Activated T-cell treated with anti-CD3 and anti-CD28 coated beads for 1 hour (primary cell): ENCODE measurements around the gene TCEANC2.

Experiments used
- DNase-seq: peaks from one replicate; pipeline ENCODE4 v3.0.0-alpha.2; 2020; ENCODE audit warnings: low read depth

TCEANC2 gene

GRCh38 chr1:54136269-54136896, 83.0 kb downstream of the TCEANC2 start:
- DNase-seq = no peak

GRCh38 chr1:54136963-54137533, 83.6 kb downstream of the TCEANC2 start:
- DNase-seq = no peak

- no peak for DNase-seq
These were observed 84.2 kb downstream of the TCEANC2 start for GRCh38 chr1:54137534-54138061.

- DNase-seq = no peak
These were observed 85.6 kb downstream of the TCEANC2 start for GRCh38 chr1:54138994-54139393.

GRCh38 chr1:54139711-54140110, 86.3 kb downstream of the TCEANC2 start:
- no peak for DNase-seq

GRCh38 chr1:54142146-54142900, 88.9 kb downstream of the TCEANC2 start:
- no peak for DNase-seq

GRCh38 chr1:54144366-54144765, 91.0 kb downstream of the TCEANC2 start:
- DNase-seq = no peak

- DNase-seq = no peak
These were observed 96.3 kb downstream of the TCEANC2 start for GRCh38 chr1:54149734-54150133.

GRCh38 chr1:54151013-54151412, 97.6 kb downstream of the TCEANC2 start:
- no peak for DNase-seq

- DNase-seq = no peak
These were observed 99.3 kb downstream of the TCEANC2 start, which contains the start of gene CDCP2 for GRCh38 chr1:54152696-54153095. Gene CDCP2 (minus strand): TSS chr1:54153000. CDS start chr1:54152922, 78 bp downstream.

GRCh38 chr1:54153535-54154439, 100.4 kb downstream of the TCEANC2 start:
- no peak for DNase-seq
